ENCODE results near the gene COL25A1.
"Not testable (repeated sequence)": the region's sequence is repeated elsewhere in the genome, so short reads cannot be mapped to it uniquely, and the experiment has no call there.

Gene COL25A1

DNA sequence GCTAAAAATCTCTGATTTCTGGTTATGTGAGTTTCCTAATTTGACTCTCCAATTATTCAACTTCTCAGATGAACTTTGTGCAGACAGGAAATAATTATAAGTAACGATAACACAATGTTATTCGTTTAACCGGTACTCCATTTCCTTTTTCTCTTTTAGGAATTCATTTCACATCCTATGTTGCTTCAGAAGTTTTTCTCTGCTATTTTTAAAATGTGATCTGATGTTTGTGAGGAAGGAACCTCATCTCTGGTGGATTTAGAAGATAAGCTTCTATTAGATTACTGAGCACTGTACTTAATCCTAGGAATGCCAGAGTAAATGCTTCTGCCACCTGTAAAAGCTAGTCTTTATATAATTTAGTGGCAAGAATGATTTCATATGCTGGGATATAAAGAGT lies 423.7 kb downstream of the COL25A1 start:
- Histone ChIP-seq H3K9me3 (ENCODE audit: control insufficient read depth, low read length) (no peaks in the 10 kb centered on the region), H3K27ac (no peak overlapping the region), H3K4me2 (ENCODE audit: low read length) (no peak overlapping the region), H3K9ac (no peak overlapping the region), H3K79me2 (no peaks in the 10 kb centered on the region), H3K4me1 (no peaks in the 10 kb centered on the region), H3K4me3 (ENCODE audit: low read depth, low read length) (no peak overlapping the region), H3K27me3 (ENCODE audit: control insufficient read depth, insufficient read depth, low read length) (no peaks in the 10 kb centered on the region), H3K36me3 (ENCODE audit: control insufficient read depth, insufficient read depth, low read length) (no peaks in the 10 kb centered on the region), H2AFZ (no peak overlapping the region)
- TF ChIP-seq, protein P1, sequence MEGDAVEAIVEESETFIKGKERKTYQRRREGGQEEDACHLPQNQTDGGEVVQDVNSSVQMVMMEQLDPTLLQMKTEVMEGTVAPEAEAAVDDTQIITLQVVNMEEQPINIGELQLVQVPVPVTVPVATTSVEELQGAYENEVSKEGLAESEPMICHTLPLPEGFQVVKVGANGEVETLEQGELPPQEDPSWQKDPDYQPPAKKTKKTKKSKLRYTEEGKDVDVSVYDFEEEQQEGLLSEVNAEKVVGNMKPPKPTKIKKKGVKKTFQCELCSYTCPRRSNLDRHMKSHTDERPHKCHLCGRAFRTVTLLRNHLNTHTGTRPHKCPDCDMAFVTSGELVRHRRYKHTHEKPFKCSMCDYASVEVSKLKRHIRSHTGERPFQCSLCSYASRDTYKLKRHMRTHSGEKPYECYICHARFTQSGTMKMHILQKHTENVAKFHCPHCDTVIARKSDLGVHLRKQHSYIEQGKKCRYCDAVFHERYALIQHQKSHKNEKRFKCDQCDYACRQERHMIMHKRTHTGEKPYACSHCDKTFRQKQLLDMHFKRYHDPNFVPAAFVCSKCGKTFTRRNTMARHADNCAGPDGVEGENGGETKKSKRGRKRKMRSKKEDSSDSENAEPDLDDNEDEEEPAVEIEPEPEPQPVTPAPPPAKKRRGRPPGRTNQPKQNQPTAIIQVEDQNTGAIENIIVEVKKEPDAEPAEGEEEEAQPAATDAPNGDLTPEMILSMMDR (IDR thresholded peaks at IDR 0.05) = no peak

GRCh38 chr4:108877821-108878220 lies 424.6 kb downstream of the COL25A1 start:
- H3K27ac ChIP-seq = no peak overlapping the region
- H3K79me2 ChIP-seq = no peaks in the 10 kb centered on the region
- H3K4me3 ChIP-seq (ENCODE audit: low read depth, low read length) = no peak overlapping the region
- no peak overlapping the region for H3K9ac ChIP-seq
- H3K27me3 ChIP-seq (ENCODE audit: control insufficient read depth, insufficient read depth, low read length) = no peaks in the 10 kb centered on the region
- H3K4me2 ChIP-seq (ENCODE audit: low read length) = no peak overlapping the region
- TF ChIP-seq, protein P1 (IDR thresholded peaks at IDR 0.05) = no peak
- no peaks in the 10 kb centered on the region for H3K9me3 ChIP-seq (ENCODE audit: control insufficient read depth, low read length)
- no peaks in the 10 kb centered on the region for H3K4me1 ChIP-seq
- H2AFZ ChIP-seq = no peak overlapping the region
- H3K36me3 ChIP-seq (ENCODE audit: control insufficient read depth, insufficient read depth, low read length) = no peaks in the 10 kb centered on the region

DNA sequence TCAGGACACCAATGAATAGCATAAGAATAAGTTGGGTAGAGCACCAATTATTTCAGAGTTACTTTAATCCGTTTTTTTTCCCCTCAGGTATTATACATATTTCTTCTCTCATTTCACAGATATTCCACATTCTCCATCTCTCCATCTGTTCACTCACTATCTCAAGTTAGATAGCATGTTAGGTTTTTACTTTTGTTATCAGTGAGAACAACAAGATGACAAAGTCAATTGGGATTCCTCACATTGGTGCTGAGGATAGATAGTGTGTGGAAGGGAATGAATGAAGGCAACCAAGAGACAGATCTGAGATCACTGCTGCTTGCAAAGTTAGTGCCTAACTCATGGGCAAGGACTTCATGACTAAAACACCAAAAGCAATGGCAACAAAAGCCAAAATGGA lies 427.7 kb downstream of the COL25A1 start:
- Histone ChIP-seq H3K9me3 (ENCODE audit: control insufficient read depth, low read length) (no peaks in the 10 kb centered on the region), H3K36me3 (ENCODE audit: control insufficient read depth, insufficient read depth, low read length) (no peaks in the 10 kb centered on the region), H2AFZ (no peak overlapping the region), H3K27ac (no peak overlapping the region), H3K27me3 (ENCODE audit: control insufficient read depth, insufficient read depth, low read length) (no peaks in the 10 kb centered on the region), H3K79me2 (no peaks in the 10 kb centered on the region), H3K4me1 (no peaks in the 10 kb centered on the region), H3K4me3 (ENCODE audit: low read depth, low read length) (no peak overlapping the region), H3K9ac (no peak overlapping the region), H3K4me2 (ENCODE audit: low read length) (no peak overlapping the region)
- TF ChIP-seq, protein P1 (IDR thresholded peaks at IDR 0.05) = no peak

GRCh38 chr4:108869970-108870369 lies 432.5 kb downstream of the COL25A1 start:
- H3K27me3 ChIP-seq (ENCODE audit: control insufficient read depth, insufficient read depth, low read length); H3K9me3 ChIP-seq (ENCODE audit: control insufficient read depth, low read length); H2AFZ ChIP-seq; H3K4me3 ChIP-seq (ENCODE audit: low read depth, low read length); H3K4me2 ChIP-seq (ENCODE audit: low read length); H3K4me1 ChIP-seq; H3K36me3 ChIP-seq (ENCODE audit: control insufficient read depth, insufficient read depth, low read length); H3K79me2 ChIP-seq; H3K9ac ChIP-seq; H3K27ac ChIP-seq: not testable (repeated sequence)

GRCh38 chr4:108868606-108869227 lies 433.7 kb downstream of the COL25A1 start:
- no peak overlapping the region for H3K4me2 ChIP-seq (ENCODE audit: low read length)
- H3K9me3 ChIP-seq (ENCODE audit: control insufficient read depth, low read length) = no peaks in the 10 kb centered on the region
- H3K36me3 ChIP-seq (ENCODE audit: control insufficient read depth, insufficient read depth, low read length) = no peaks in the 10 kb centered on the region
- no peak overlapping the region for H2AFZ ChIP-seq
- H3K27ac ChIP-seq = no peak overlapping the region
- no peaks in the 10 kb centered on the region for H3K4me1 ChIP-seq
- H3K4me3 ChIP-seq (ENCODE audit: low read depth, low read length) = no peak overlapping the region
- TF ChIP-seq, protein P1 (IDR thresholded peaks at IDR 0.05) = no peak
- no peak overlapping the region for H3K9ac ChIP-seq
- H3K27me3 ChIP-seq (ENCODE audit: control insufficient read depth, insufficient read depth, low read length) = no peaks in the 10 kb centered on the region
- H3K79me2 ChIP-seq = no peaks in the 10 kb centered on the region

Measured in parathyroid adenoma (tissue), 2 donors.